Kidney (tissue), 14 donors: ENCODE measurements around the gene ZDHHC14. TPM values are rescaled to one million over a fixed set of nuclear protein-coding genes. Genes with fewer than 3 reads are reported as not detected.

Experiments used
- DNase-seq, 5 donors: peaks; one replicate each; pipeline ENCODE4 v3.0.0-alpha.2; 2013 to 2020
- FAIRE-seq: peaks from 2 replicates; lab custom pipeline; 2012; peaks lifted over from hg19 to GRCh38; lab: Jason Lieb, UNC
- H3K27ac ChIP-seq, 2 donors: one replicate each; pipeline ENCODE4 v1.7.0; 2013; ENCODE audit warnings: low read depth in 2 of 2, low read length in 2 of 2, inconsistent platforms in 1 of 2
- H3K27me3 ChIP-seq: one replicate; pipeline ENCODE4 v1.7.1; 2013; ENCODE audit warnings: low read length, inconsistent platforms; ENCODE audit not compliant: control insufficient read depth, insufficient read depth
- H3K36me3 ChIP-seq, 3 donors: one replicate each; pipeline versions ENCODE4 v1.7.0 to v1.7.1; 2013; ENCODE audit warnings: low read length in 3 of 3, control low read depth in 1 of 3, inconsistent platforms in 1 of 3; ENCODE audit not compliant: insufficient read depth in 3 of 3, control insufficient read depth in 2 of 3
- H3K4me1 ChIP-seq, 3 donors: one replicate each; pipeline versions ENCODE4 v1.7.0 to v1.7.1; 2013; ENCODE audit warnings: low read length in 3 of 3, inconsistent platforms in 1 of 3, low read depth in 1 of 3; ENCODE audit not compliant: control insufficient read depth in 2 of 3, insufficient read depth in 2 of 3
- H3K4me3 ChIP-seq, 3 donors: one replicate each; pipeline versions ENCODE4 v1.7.0 to v1.8.1; 2013; ENCODE audit warnings: low read length in 3 of 3, control low read depth in 1 of 3, inconsistent platforms in 1 of 3
- H3K9ac ChIP-seq, 3 donors: one replicate each; pipeline versions ENCODE4 v1.7.0 to v1.7.1; 2013; ENCODE audit warnings: low read length in 3 of 3, control low read depth in 1 of 3, inconsistent platforms in 1 of 3
- H3K9me3 ChIP-seq, 3 donors: one replicate each; pipeline versions ENCODE4 v1.7.0 to v1.7.1; 2013; ENCODE audit warnings: low read length in 3 of 3, control low read depth in 1 of 3, inconsistent platforms in 1 of 3; ENCODE audit not compliant: control insufficient read depth in 2 of 3, insufficient read depth in 1 of 3
- CTCF ChIP-seq: IDR thresholded peaks from 3 replicates; pipeline ENCODE4 v1.5.1; 2012; ENCODE audit warnings: mild to moderate bottlenecking, moderate library complexity, borderline replicate concordance; ENCODE audit not compliant: insufficient read depth; ENCODE audit errors: extremely low read depth
- intact Hi-C: fragments of 100-400 bp; cut with DNase I; formaldehyde crosslinking; loops from one replicate; pipeline ENCODE4 v1.11.1; 2022
- polyA plus RNA-seq: library from polyadenylated mRNA; stranded (reverse); fragments of 350-450 nt; fragmentation: Illumina TruSeq; extraction: RNeasy Lipid Tissue Mini Kit (QIAGEN cat#74804); gene quantifications from one replicate; pipeline ENCODE4 v1.2.3, GENCODE V29; 2014; ENCODE audit warnings: low read depth, low replicate concordance; ENCODE audit not compliant: insufficient read depth
- total RNA-seq: library from RNA; stranded (reverse); fragmentation: NEBNext Ultra II Directional; extraction: Animal tissue kit (Norgen Biotek cat#: 25700); gene quantifications from one replicate; pipeline ENCODE4 v1.2.1, GENCODE V29; 2021
- donor health status: control.
- donor health status: control.
- donor health status: control.
- donor health status: control.
- donor health status: control.
- donor health status: DM: yes; HTN: yes; CAD: no.
- donor health status: Normal renal cell carcinoma (clear cell type).

ZDHHC14 gene
- total and polyA plus RNA-seq, 2 donors from 2014 or later, result 13.5 to 26.7 TPM

GRCh38 chr6:157552820-157553485 lies 172.0 kb downstream of the ZDHHC14 start:
- Histone ChIP-seq H3K4me3 (no peak overlapping the region), H3K27me3 (no peaks in the 10 kb centered on the region), H3K27ac (no peak overlapping the region), H3K36me3 (no peaks in the 10 kb centered on the region), H3K9ac (no peak overlapping the region), H3K9me3 (no peaks in the 10 kb centered on the region), H3K4me1 (peaks cover 0 to 12% (median 0%) of the 10 kb centered on the region in 3 donors)
- DNase-seq, result no peak
- intact Hi-C loops, result no loop called here
- no peak for FAIRE-seq
- TF ChIP-seq CTCF, result no peak

- Histone ChIP-seq H3K27me3 (no peaks in the 10 kb centered on the region), H3K9me3 (no peaks in the 10 kb centered on the region), H3K4me3 (no peak overlapping the region), H3K27ac (no peak overlapping the region), H3K36me3 (no peaks in the 10 kb centered on the region), H3K4me1 (peaks cover 0 to 10% (median 0%) of the 10 kb centered on the region in 3 donors), H3K9ac (no peak overlapping the region)
- DNase-seq, result no peak
- TF ChIP-seq CTCF, result no peak
- intact Hi-C loops, result no loop called here
- FAIRE-seq, result no peak
These were observed 173.8 kb downstream of the ZDHHC14 start for GRCh38 chr6:157554747-157555146.

GRCh38 chr6:157555455-157556143 lies 174.6 kb downstream of the ZDHHC14 start:
- intact Hi-C loops, result no loop called here
- H3K4me3 ChIP-seq, result no peak overlapping the region
- H3K4me1 ChIP-seq, result peaks cover 0 to 6% (median 0%) of the 10 kb centered on the region in 3 donors
- no peak for DNase-seq
- H3K9me3 ChIP-seq, result no peaks in the 10 kb centered on the region
- no peaks in the 10 kb centered on the region for H3K36me3 ChIP-seq
- no peak overlapping the region for H3K27ac ChIP-seq
- no peak for TF ChIP-seq CTCF
- no peak overlapping the region for H3K9ac ChIP-seq
- no peak for FAIRE-seq
- no peaks in the 10 kb centered on the region for H3K27me3 ChIP-seq
